ES-I3 (cell line): ENCODE measurements around the gene SMTNL1.
A peak's percentile ranks its signal among the peaks of the same experiment; 100 is the strongest.

Experiments used
- H3K36me3 ChIP-seq: 2 replicates; pipeline ENCODE4 v1.6.1; 2013; ENCODE audit warnings: mild to moderate bottlenecking, low read length, control low read depth, moderate library complexity; ENCODE audit not compliant: insufficient read depth
- H3K4me1 ChIP-seq: 2 replicates; pipeline ENCODE4 v1.6.1; 2013; ENCODE audit warnings: mild to moderate bottlenecking, control low read depth, low read length; ENCODE audit not compliant: insufficient read depth
- H3K9ac ChIP-seq: 2 replicates; pipeline ENCODE4 v1.6.1; 2013; ENCODE audit warnings: low read depth, mild to moderate bottlenecking, low read length, moderate library complexity
- H3K9me3 ChIP-seq: 2 replicates; pipeline ENCODE4 v1.6.1; 2013; ENCODE audit warnings: mild to moderate bottlenecking, low read length, moderate library complexity; ENCODE audit not compliant: control insufficient read depth, insufficient read depth

Gene SMTNL1

GRCh38 chr11:57571606-57572005 is 34.2 kb downstream of the SMTNL1 start:
- no peaks in the 10 kb centered on the region for H3K9me3 ChIP-seq
- H3K36me3 ChIP-seq: no peaks in the 10 kb centered on the region
- peaks cover 7% of the 10 kb centered on the region; the same call in 1 of the 2 replicates for H3K4me1 ChIP-seq
- H3K9ac ChIP-seq: no peak overlapping the region

GRCh38 chr11:57574061-57574460 is 36.7 kb downstream of the SMTNL1 start:
- Histone ChIP-seq H3K4me1 (peaks cover 7% of the 10 kb centered on the region; the same call in 1 of the 2 replicates), H3K9me3 (no peaks in the 10 kb centered on the region), H3K36me3 (no peaks in the 10 kb centered on the region), H3K9ac (no peak overlapping the region)

- H3K4me1 ChIP-seq: peaks cover 5% of the 10 kb centered on the region; the same call in 1 of the 2 replicates
- no peaks in the 10 kb centered on the region for H3K36me3 ChIP-seq
- 0 out of 2 replicates have a peak, but pooled peaks cover 3% of the 10 kb centered on the region for H3K9me3 ChIP-seq
- no peak overlapping the region for H3K9ac ChIP-seq
Measured at GRCh38 chr11:57584341-57584740, 46.9 kb downstream of the SMTNL1 start.

- peaks cover 5% of the 10 kb centered on the region; the same call in 1 of the 2 replicates for H3K4me1 ChIP-seq
- H3K9ac ChIP-seq: no peak overlapping the region
- no peaks in the 10 kb centered on the region for H3K36me3 ChIP-seq
Measured at GRCh38 chr11:57585301-57585700, 47.9 kb downstream of the SMTNL1 start.

GRCh38 chr11:57586711-57587245 is 49.4 kb downstream of the SMTNL1 start:
- no peaks in the 10 kb centered on the region for H3K36me3 ChIP-seq
- H3K9ac ChIP-seq: no peak overlapping the region
- 0 out of 2 replicates have a peak, but pooled peaks cover 3% of the 10 kb centered on the region for H3K9me3 ChIP-seq
- H3K4me1 ChIP-seq: peaks cover 5% of the 10 kb centered on the region; the same call in 1 of the 2 replicates

More at GRCh38 chr11:57585301-57585700, 47.9 kb downstream of the SMTNL1 start:
- H3K9me3 ChIP-seq: 0 out of 2 replicates have a peak, but pooled peaks cover 3% of the 10 kb centered on the region

- H3K9ac ChIP-seq: no peak overlapping the region
- 0 out of 2 replicates have a peak, but pooled peaks cover 3% of the 10 kb centered on the region for H3K9me3 ChIP-seq
- H3K36me3 ChIP-seq: no peaks in the 10 kb centered on the region
- H3K4me1 ChIP-seq: peaks cover 5% of the 10 kb centered on the region; the same call in 1 of the 2 replicates
Measured at GRCh38 chr11:57588046-57588710, 50.8 kb downstream of the SMTNL1 start.

GRCh38 chr11:57596266-57596885 is 59.0 kb downstream of the SMTNL1 start:
- H3K9me3 ChIP-seq: no peaks in the 10 kb centered on the region
- no peak overlapping the region for H3K9ac ChIP-seq
- peaks cover 17% of the 10 kb centered on the region for H3K4me1 ChIP-seq
- H3K36me3 ChIP-seq: no peaks in the 10 kb centered on the region

- Histone ChIP-seq H3K9me3 (no peaks in the 10 kb centered on the region), H3K9ac (peak within 1 kb of the TSS; percentile 46), H3K4me1 (peaks cover 17% of the 10 kb centered on the region), H3K36me3 (no peaks in the 10 kb centered on the region)
Measured at GRCh38 chr11:57597461-57597915, 60.1 kb downstream of the SMTNL1 start, which contains the start of gene SERPING1. Gene SERPING1 (plus strand): TSS chr11:57597685. CDS start chr11:57598271, 586 bp downstream.

- Histone ChIP-seq H3K36me3 (no peaks in the 10 kb centered on the region), H3K9ac (peak overlapping the region; percentile 46; the same call in 1 of the 2 replicates), H3K4me1 (peaks cover 17% of the 10 kb centered on the region), H3K9me3 (no peaks in the 10 kb centered on the region)
Measured at GRCh38 chr11:57597916-57598830, 60.8 kb downstream of the SMTNL1 start.

- Histone ChIP-seq H3K9me3 (no peaks in the 10 kb centered on the region), H3K9ac (peak overlapping the region; percentile 46; the same call in 1 of the 2 replicates), H3K36me3 (no peaks in the 10 kb centered on the region), H3K4me1 (peaks cover 17% of the 10 kb centered on the region)
Measured at GRCh38 chr11:57598831-57599155, 61.4 kb downstream of the SMTNL1 start.

- Histone ChIP-seq H3K36me3 (no peaks in the 10 kb centered on the region), H3K4me1 (peaks cover 17% of the 10 kb centered on the region), H3K9me3 (no peaks in the 10 kb centered on the region), H3K9ac (no peak overlapping the region)
Measured at GRCh38 chr11:57599381-57599780, 62.0 kb downstream of the SMTNL1 start.
